ENCODE data around the gene SMIM44. TPM values are rescaled to one million over a fixed set of nuclear protein-coding genes. Genes with fewer than 3 reads are reported as not detected.

SMIM44 gene
- total RNA-seq, 1 experiment from 2014 or later = not detected

- no peaks in the 10 kb centered on the region for H3K36me3 ChIP-seq (ENCODE audit: control insufficient read depth, insufficient read depth, low read length)
- CTCF ChIA-PET = no interaction called here
- TF ChIP-seq REST (IDR thresholded peaks at IDR 0.05; ENCODE audit: insufficient read depth in 1 of 2, low read depth in 2 of 2, low read length in 1 of 2) (no peak), SIN3A (IDR thresholded peaks at IDR 0.05; ENCODE audit: borderline replicate concordance, insufficient read depth, low read depth, low read length) (no peak), TCF7L2 (IDR thresholded peaks at IDR 0.05; ENCODE audit: low read depth, low read length) (no peak), CTCF (IDR thresholded peaks at IDR 0.05) (no peak), POLR2AphosphoS5 (IDR thresholded peaks at IDR 0.05; ENCODE audit: low read depth, low read length) (no peak)
- no peak overlapping the region for H3K27ac ChIP-seq (ENCODE audit: low read length)
- POLR2A ChIA-PET = no interaction called here
- in situ Hi-C loops (cut with HindIII; ENCODE audit: low pct_unique_long_range_greater_than_20kb, low sequenced_read_pairs) = no loop called here
- H3K27me3 ChIP-seq (ENCODE audit: control insufficient read depth, insufficient read depth, low read length) = no peaks in the 10 kb centered on the region
- no TSS peak for BruUV-seq (replicated peaks)
- H3K9me3 ChIP-seq (ENCODE audit: control insufficient read depth, insufficient read depth, low read depth, low read length) = no peaks in the 10 kb centered on the region
- ATAC-seq (no peak), DNase-seq (ENCODE audit: low read depth, low spot score) (no peak)
- intact Hi-C loops (cut with micrococcal nuclease; ENCODE audit: unreplicated experiment) = no loop called here
- H3K4me1 ChIP-seq (ENCODE audit: control insufficient read depth, insufficient read depth, low read length) = no peaks in the 10 kb centered on the region
- H3K4me3 ChIP-seq (ENCODE audit: low read depth in 2 of 2, low read length in 2 of 2) = no peak overlapping the region
Measured at GRCh38 chr19:3477506-3477905, 5.7 kb downstream of the SMIM44 start.

- BruUV-seq (replicated peaks) = no TSS peak
- CTCF ChIA-PET = no interaction called here
- in situ Hi-C loops (cut with HindIII; ENCODE audit: low pct_unique_long_range_greater_than_20kb, low sequenced_read_pairs) = no loop called here
Measured at GRCh38 chr19:3476830-3477229, 6.4 kb downstream of the SMIM44 start.

GRCh38 chr19:3475449-3475848 lies 7.8 kb downstream of the SMIM44 start:
- no TSS peak for BruUV-seq (replicated peaks)
- Histone ChIP-seq H3K36me3 (ENCODE audit: control insufficient read depth, insufficient read depth, low read length) (no peaks in the 10 kb centered on the region), H3K4me1 (ENCODE audit: control insufficient read depth, insufficient read depth, low read length) (no peaks in the 10 kb centered on the region), H3K4me3 (ENCODE audit: low read depth in 2 of 2, low read length in 2 of 2) (no peak overlapping the region), H3K9me3 (ENCODE audit: control insufficient read depth, insufficient read depth, low read depth, low read length) (no peaks in the 10 kb centered on the region), H3K27ac (ENCODE audit: low read length) (no peak overlapping the region), H3K27me3 (ENCODE audit: control insufficient read depth, insufficient read depth, low read length) (no peaks in the 10 kb centered on the region)
- TF ChIP-seq SIN3A (IDR thresholded peaks at IDR 0.05; ENCODE audit: borderline replicate concordance, insufficient read depth, low read depth, low read length) (no peak), REST (IDR thresholded peaks at IDR 0.05; ENCODE audit: insufficient read depth in 1 of 2, low read depth in 2 of 2, low read length in 1 of 2) (no peak), POLR2AphosphoS5 (IDR thresholded peaks at IDR 0.05; ENCODE audit: low read depth, low read length) (no peak), CTCF (IDR thresholded peaks at IDR 0.05) (no peak), TCF7L2 (IDR thresholded peaks at IDR 0.05; ENCODE audit: low read depth, low read length) (no peak)
- CTCF ChIA-PET = no interaction called here
- DNase-seq (ENCODE audit: low read depth, low spot score) (no peak), ATAC-seq (no peak)
- in situ Hi-C loops (cut with HindIII; ENCODE audit: low pct_unique_long_range_greater_than_20kb, low sequenced_read_pairs) (no loop called here), intact Hi-C loops (cut with micrococcal nuclease; ENCODE audit: unreplicated experiment) (no loop called here)
- POLR2A ChIA-PET = no interaction called here

More at GRCh38 chr19:3476830-3477229, 6.4 kb downstream of the SMIM44 start:
- DNase-seq (ENCODE audit: low read depth, low spot score) (no peak), ATAC-seq (no peak)
- TF ChIP-seq SIN3A (IDR thresholded peaks at IDR 0.05; ENCODE audit: borderline replicate concordance, insufficient read depth, low read depth, low read length) = no peak
- Histone ChIP-seq H3K27me3 (ENCODE audit: control insufficient read depth, insufficient read depth, low read length) (no peaks in the 10 kb centered on the region), H3K36me3 (ENCODE audit: control insufficient read depth, insufficient read depth, low read length) (no peaks in the 10 kb centered on the region), H3K9me3 (ENCODE audit: control insufficient read depth, insufficient read depth, low read depth, low read length) (no peaks in the 10 kb centered on the region), H3K4me3 (ENCODE audit: low read depth in 2 of 2, low read length in 2 of 2) (no peak overlapping the region), H3K4me1 (ENCODE audit: control insufficient read depth, insufficient read depth, low read length) (no peaks in the 10 kb centered on the region), H3K27ac (ENCODE audit: low read length) (no peak overlapping the region)
- POLR2A ChIA-PET = no interaction called here
- intact Hi-C loops (cut with micrococcal nuclease; ENCODE audit: unreplicated experiment) = no loop called here

All from Panc1 (cell line).